Lung (tissue), 12 donors: ENCODE measurements around the gene ARSA. TPM values are rescaled to one million over a fixed set of nuclear protein-coding genes. Genes with fewer than 3 reads are reported as not detected.

Source experiments
- ATAC-seq: fragments of 200-7000 bp; cut with Tn5 transposase; one replicate; pipeline ENCODE4 v1.9.1; 2020; ENCODE audit warnings: moderate number of reproducible peaks; ENCODE audit not compliant: insufficient read depth, low FRiP score
- DNase-seq, 3 donors: peaks; one replicate each; pipeline ENCODE4 v3.0.0-alpha.2; 2013 to 2017
- H3K27ac ChIP-seq, 2 donors: one replicate each; pipeline ENCODE4 v1.5.1; 2013; ENCODE audit warnings: mild to moderate bottlenecking in 2 of 2, moderate library complexity in 2 of 2, control low read depth in 1 of 2, inconsistent platforms in 1 of 2, low read depth in 1 of 2, low read length in 1 of 2
- H3K27me3 ChIP-seq, 3 donors: one replicate each; pipeline ENCODE4 v1.5.1; 2013; ENCODE audit warnings: low read length in 2 of 3; ENCODE audit not compliant: control insufficient read depth in 3 of 3, insufficient read depth in 3 of 3
- H3K36me3 ChIP-seq, 4 donors: one replicate each; pipeline ENCODE4 v1.5.1; 2013; ENCODE audit warnings: low read length in 4 of 4, mild to moderate bottlenecking in 1 of 4, moderate library complexity in 1 of 4; ENCODE audit not compliant: control insufficient read depth in 4 of 4, insufficient read depth in 4 of 4
- H3K4me1 ChIP-seq, 5 donors: one replicate each; pipeline ENCODE4 v1.5.1; 2013; ENCODE audit warnings: low read length in 5 of 5, mild to moderate bottlenecking in 2 of 5, moderate library complexity in 1 of 5; ENCODE audit not compliant: control insufficient read depth in 5 of 5, insufficient read depth in 5 of 5
- H3K4me3 ChIP-seq: one replicate; pipeline ENCODE4 v1.5.1; 2013; ENCODE audit warnings: mild to moderate bottlenecking, control low read depth, moderate library complexity
- H3K9ac ChIP-seq, 2 donors: one replicate each; pipeline ENCODE4 v1.5.1; 2013; ENCODE audit warnings: low read length in 2 of 2, control low read depth in 1 of 2; ENCODE audit not compliant: insufficient read depth in 1 of 2
- H3K9me3 ChIP-seq, 4 donors: one replicate each; pipeline ENCODE4 v1.5.1; 2013; ENCODE audit warnings: low read length in 3 of 4, mild to moderate bottlenecking in 1 of 4, moderate library complexity in 1 of 4; ENCODE audit not compliant: control insufficient read depth in 4 of 4, insufficient read depth in 3 of 4
- CTCF ChIP-seq: IDR thresholded peaks from 2 replicates; pipeline ENCODE4 v1.5.1; 2012; ENCODE audit warnings: mild to moderate bottlenecking; ENCODE audit errors: control extremely low read depth, extremely low read depth
- WGBS, 2 donors: extraction: QIAGEN DNeasy Blood & Tissue Kit; methylation state at CpG; one replicate each; pipeline ENCODE4 v1.1.7; 2013; 5-methylcytosine and 5-hydroxymethylcytosine counted together
- polyA plus RNA-seq, 2 donors: library from polyadenylated mRNA; stranded (reverse); fragments of 200-250 nt; gene quantifications; one replicate each; pipeline ENCODE4 v1.2.1, GENCODE V29; 2013
- total RNA-seq, 2 donors: library from RNA; depleted of rRNA in 1 of 2; stranded (reverse); fragments of >200 nt in 1 of 2; gene quantifications; one replicate each; pipeline ENCODE4 v1.2.1, GENCODE V29; 2014 to 2021
- donor health status: control.
- donor health status: control.
- donor health status: Bipolar disorder and iron deficiency.
- donor health status: healthy.
- donor health status: DM: yes; HTN: yes; CAD: no.

Gene ARSA
- total and polyA plus RNA-seq, 4 donors: 21.2 to 57.7 (median 40.5) TPM

- no peak for ATAC-seq
- no peak for DNase-seq
- H3K36me3 ChIP-seq: peaks cover 0 to 18% (median 0%) of the 10 kb centered on the region in 4 donors
Observed at GRCh38 chr22:50625568-50626313, 2.2 kb downstream of the ARSA start.

GRCh38 chr22:50625131-50625567 lies 2.8 kb downstream of the ARSA start:
- TF ChIP-seq CTCF: no peak
- H3K4me1 ChIP-seq: peaks cover 0 to 21% (median 12%) of the 10 kb centered on the region in 5 donors

More at GRCh38 chr22:50625568-50626313, 2.2 kb downstream of the ARSA start:
- Histone ChIP-seq H3K4me1 (peaks cover 0 to 20% (median 10%) of the 10 kb centered on the region in 5 donors), H3K9me3 (no peaks in the 10 kb centered on the region), H3K27ac (no peak overlapping the region), H3K9ac (no peak overlapping the region), H3K4me3 (no peak overlapping the region), H3K27me3 (peaks cover 0 to 12% (median 5%) of the 10 kb centered on the region in 3 donors)
- WGBS, 2 donors: 94 to 95% methylated on average over 27 of the region's 27 CpGs
- no peak for TF ChIP-seq CTCF

GRCh38 chr22:50624347-50625130 lies 3.4 kb downstream of the ARSA start:
- DNase-seq (no peak), ATAC-seq (no peak)
- Histone ChIP-seq H3K4me1 (peaks cover 0 to 19% (median 12%) of the 10 kb centered on the region in 5 donors), H3K36me3 (peaks cover 0 to 18% (median 0%) of the 10 kb centered on the region in 4 donors), H3K27ac (no peak overlapping the region), H3K9me3 (no peaks in the 10 kb centered on the region), H3K4me3 (no peak overlapping the region), H3K27me3 (peaks cover 0 to 12% (median 6%) of the 10 kb centered on the region in 3 donors), H3K9ac (no peak overlapping the region)
- TF ChIP-seq CTCF: no peak
- 83 to 88% methylated on average over 16 of the region's 16 CpGs for WGBS, 2 donors

More at GRCh38 chr22:50625131-50625567, 2.8 kb downstream of the ARSA start:
- H3K27ac ChIP-seq: no peak overlapping the region
- peaks cover 0 to 18% (median 0%) of the 10 kb centered on the region in 4 donors for H3K36me3 ChIP-seq
- H3K4me3 ChIP-seq: no peak overlapping the region
- DNase-seq (no peak), ATAC-seq (no peak)
- 92 to 93% methylated on average over 14 of the region's 14 CpGs for WGBS, 2 donors
- peaks cover 0 to 12% (median 6%) of the 10 kb centered on the region in 3 donors for H3K27me3 ChIP-seq
- H3K9ac ChIP-seq: no peak overlapping the region
- no peaks in the 10 kb centered on the region for H3K9me3 ChIP-seq
